Esophagus muscularis mucosa (tissue), 3 donors: Measurements from ENCODE around the gene ZC3H12C.

Source experiments
- POLR2A ChIP-seq: fragments of 450-650 bp; IDR thresholded peaks from one replicate; pipeline ENCODE4 v1.6.1; 2017; ENCODE audit warnings: antibody characterized with exemption, moderate library complexity, mild to moderate bottlenecking, low read depth
- POLR2AphosphoS5 ChIP-seq, 2 donors: sonication (generic); formaldehyde crosslinking; IDR thresholded peaks; one replicate each; pipeline ENCODE4 v1.6.1; 2017; ENCODE audit warnings: antibody characterized with exemption in 2 of 2
- TF ChIP-seq, protein P1 (sequence below), 3 experiments: fragments of 200-600 bp in 2 of 3; fragments of 450-650 bp in 1 of 3; sonication (generic) in 2 of 3; IDR thresholded peaks; one replicate each; pipeline ENCODE4 v1.5.1; 2017 to 2019; ENCODE audit warnings: antibody characterized with exemption in 3 of 3, mild to moderate bottlenecking in 2 of 3, moderate library complexity in 1 of 3

DNA sequence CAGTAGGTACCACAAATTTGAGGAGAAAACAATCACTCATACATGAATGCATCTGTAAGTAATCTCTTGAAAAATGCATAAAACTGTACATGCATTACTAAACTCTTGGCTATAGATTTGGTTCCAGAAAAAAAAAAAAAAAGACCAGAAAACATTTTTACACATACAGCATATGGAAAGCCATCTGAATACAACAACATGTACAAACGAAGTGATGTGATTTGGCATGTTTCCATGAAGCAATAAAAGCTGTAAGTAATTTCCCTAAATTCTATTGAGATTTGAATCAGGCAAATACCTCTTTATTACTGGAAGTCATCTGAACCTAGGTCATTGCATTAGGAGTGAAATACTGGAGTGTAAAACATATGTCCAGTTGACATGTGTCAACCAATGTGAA, 31.9 kb upstream of the ZC3H12C start:
- TF ChIP-seq, protein P1, sequence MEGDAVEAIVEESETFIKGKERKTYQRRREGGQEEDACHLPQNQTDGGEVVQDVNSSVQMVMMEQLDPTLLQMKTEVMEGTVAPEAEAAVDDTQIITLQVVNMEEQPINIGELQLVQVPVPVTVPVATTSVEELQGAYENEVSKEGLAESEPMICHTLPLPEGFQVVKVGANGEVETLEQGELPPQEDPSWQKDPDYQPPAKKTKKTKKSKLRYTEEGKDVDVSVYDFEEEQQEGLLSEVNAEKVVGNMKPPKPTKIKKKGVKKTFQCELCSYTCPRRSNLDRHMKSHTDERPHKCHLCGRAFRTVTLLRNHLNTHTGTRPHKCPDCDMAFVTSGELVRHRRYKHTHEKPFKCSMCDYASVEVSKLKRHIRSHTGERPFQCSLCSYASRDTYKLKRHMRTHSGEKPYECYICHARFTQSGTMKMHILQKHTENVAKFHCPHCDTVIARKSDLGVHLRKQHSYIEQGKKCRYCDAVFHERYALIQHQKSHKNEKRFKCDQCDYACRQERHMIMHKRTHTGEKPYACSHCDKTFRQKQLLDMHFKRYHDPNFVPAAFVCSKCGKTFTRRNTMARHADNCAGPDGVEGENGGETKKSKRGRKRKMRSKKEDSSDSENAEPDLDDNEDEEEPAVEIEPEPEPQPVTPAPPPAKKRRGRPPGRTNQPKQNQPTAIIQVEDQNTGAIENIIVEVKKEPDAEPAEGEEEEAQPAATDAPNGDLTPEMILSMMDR (IDR thresholded peaks at IDR 0.05): no peak
- no peak for TF ChIP-seq POLR2A
- no peak for TF ChIP-seq POLR2AphosphoS5 (IDR thresholded peaks at IDR 0.05)
